Measurements from ENCODE around the gene PMEL. TPM values are rescaled to one million over a fixed set of nuclear protein-coding genes. Genes with fewer than 3 reads are reported as not detected.
A peak's percentile ranks its signal among the peaks of the same experiment; 100 is the strongest.
"Not testable (repeated sequence)": the region's sequence is repeated elsewhere in the genome, so short reads cannot be mapped to it uniquely, and the experiment has no call there.

Gene PMEL
- total and polyA plus RNA-seq, 2 experiments from 2014 or later, result 15.3 to 34.2 TPM

DNA sequence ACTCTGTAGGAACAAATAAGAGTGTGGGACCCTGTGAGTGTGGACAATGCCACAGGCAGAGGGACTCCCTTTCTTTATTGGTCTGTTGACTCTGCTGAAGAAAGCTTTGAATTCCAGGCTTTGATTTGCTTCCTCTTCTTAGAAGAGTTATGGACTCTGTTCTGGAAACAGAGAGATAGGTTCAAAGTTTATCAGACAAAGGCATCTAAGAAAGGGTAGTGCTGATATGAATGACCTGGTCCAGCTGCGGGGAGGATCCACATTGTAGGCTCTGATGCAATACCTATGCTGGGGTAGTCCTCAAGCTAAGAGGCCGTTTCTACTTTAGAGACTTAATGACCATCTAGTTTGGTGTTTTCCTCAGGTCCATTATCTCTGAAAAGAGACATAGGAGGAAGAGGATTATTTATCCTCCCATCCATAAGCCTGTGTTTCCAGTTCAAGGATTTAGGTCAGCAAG lies 44.3 kb upstream of the PMEL start:
- H3K4me1 ChIP-seq (ENCODE audit: insufficient read depth), result peaks cover 39% of the 10 kb centered on the region
- DNase-seq (ENCODE audit: low spot score), result no peak
- no peaks in the 10 kb centered on the region for H3K9me3 ChIP-seq (ENCODE audit: low read depth)
- H3K79me2 ChIP-seq, result no peaks in the 10 kb centered on the region
- H2AFZ ChIP-seq, result no peak overlapping the region
- no peaks in the 10 kb centered on the region for H3K36me3 ChIP-seq (replicated peaks; ENCODE audit: insufficient read depth, low read depth)
- no peaks in the 10 kb centered on the region for H3K9me2 ChIP-seq (replicated peaks; ENCODE audit: insufficient read depth)
- H3K4me2 ChIP-seq, result peak overlapping the region; percentile 38
- no peaks in the 10 kb centered on the region for H3K27me3 ChIP-seq
- no peak overlapping the region for H3K4me3 ChIP-seq
- no peaks in the 10 kb centered on the region for H4K20me1 ChIP-seq (ENCODE audit: insufficient read depth, poor library complexity, severe bottlenecking)
- TF ChIP-seq, protein P1, sequence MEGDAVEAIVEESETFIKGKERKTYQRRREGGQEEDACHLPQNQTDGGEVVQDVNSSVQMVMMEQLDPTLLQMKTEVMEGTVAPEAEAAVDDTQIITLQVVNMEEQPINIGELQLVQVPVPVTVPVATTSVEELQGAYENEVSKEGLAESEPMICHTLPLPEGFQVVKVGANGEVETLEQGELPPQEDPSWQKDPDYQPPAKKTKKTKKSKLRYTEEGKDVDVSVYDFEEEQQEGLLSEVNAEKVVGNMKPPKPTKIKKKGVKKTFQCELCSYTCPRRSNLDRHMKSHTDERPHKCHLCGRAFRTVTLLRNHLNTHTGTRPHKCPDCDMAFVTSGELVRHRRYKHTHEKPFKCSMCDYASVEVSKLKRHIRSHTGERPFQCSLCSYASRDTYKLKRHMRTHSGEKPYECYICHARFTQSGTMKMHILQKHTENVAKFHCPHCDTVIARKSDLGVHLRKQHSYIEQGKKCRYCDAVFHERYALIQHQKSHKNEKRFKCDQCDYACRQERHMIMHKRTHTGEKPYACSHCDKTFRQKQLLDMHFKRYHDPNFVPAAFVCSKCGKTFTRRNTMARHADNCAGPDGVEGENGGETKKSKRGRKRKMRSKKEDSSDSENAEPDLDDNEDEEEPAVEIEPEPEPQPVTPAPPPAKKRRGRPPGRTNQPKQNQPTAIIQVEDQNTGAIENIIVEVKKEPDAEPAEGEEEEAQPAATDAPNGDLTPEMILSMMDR (IDR thresholded peaks at IDR 0.05; ENCODE audit: poor library complexity), result no peak
- TF ChIP-seq EZH2phosphoT487 (IDR thresholded peaks at IDR 0.05; ENCODE audit: low read depth, severe bottlenecking, unreplicated experiment) (no peak), EZH2 (IDR thresholded peaks at IDR 0.05; ENCODE audit: borderline replicate concordance) (no peak)
- peak overlapping the region; percentile 3 for H3K27ac ChIP-seq
- 7% methylated on average over 2 of the region's 2 CpGs for WGBS (ENCODE audit: low lambda C conversion rate, missing lambda C conversion rate)

DNA sequence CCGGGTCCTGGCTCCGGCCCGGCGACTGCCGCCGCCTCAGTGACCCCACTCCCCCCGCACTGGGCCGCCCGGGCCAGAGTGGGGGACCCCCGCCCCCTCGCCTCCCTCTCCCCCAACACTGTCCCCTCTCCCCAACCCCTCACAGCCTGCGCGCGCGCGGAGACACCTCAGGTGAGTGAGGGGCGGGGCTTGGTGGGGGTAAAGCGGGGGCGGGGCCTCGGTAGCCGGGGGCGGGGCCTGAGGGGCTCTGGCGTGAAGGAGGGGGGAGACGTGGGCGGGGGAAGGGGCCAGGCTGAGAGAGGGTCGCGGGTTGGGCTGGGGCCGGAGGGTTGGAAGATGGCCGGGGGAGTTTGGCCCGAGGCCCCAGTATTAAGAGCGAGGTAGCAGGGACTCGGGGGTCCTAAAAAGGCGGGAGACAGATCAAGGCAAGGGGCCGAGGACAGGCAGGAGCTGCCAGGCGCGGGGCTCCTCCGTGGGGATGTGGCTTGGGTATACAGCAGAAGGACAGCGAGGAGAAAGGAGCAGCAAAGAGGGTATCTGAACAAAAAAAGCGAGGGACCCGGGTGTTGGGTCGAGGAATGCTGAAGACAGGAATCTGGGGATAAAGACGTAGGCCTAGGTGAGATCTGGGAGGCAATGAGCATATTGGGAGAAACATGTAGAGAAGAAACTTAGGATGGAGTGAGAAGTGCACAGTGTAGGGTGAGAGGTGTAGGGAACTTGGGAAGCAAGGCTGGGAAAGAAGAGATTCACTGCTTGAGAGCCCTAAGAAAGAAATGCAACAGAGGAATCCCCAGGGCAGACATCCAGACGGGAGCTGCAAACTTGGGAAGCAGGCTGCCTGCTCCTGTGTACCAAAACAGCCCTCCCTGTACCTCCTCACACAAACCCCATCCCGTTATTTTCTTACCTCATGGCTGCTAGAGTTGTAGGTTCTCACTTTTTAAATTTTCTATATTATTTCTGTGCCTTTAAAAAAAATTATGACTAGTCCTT lies 42.0 kb upstream of the PMEL start:
- Histone ChIP-seq H3K9me2 (replicated peaks; ENCODE audit: insufficient read depth) (no peaks in the 10 kb centered on the region), H2AFZ (peak overlapping the region; percentile 85), H3K79me2 (no peaks in the 10 kb centered on the region), H3K4me3 (peak overlapping the region; percentile 63), H3K4me1 (ENCODE audit: insufficient read depth) (peaks cover 22% of the 10 kb centered on the region), H3K4me2 (peak overlapping the region; percentile 88), H3K9me3 (ENCODE audit: low read depth) (no peaks in the 10 kb centered on the region), H3K27me3 (no peaks in the 10 kb centered on the region), H3K36me3 (replicated peaks; ENCODE audit: insufficient read depth, low read depth) (no peaks in the 10 kb centered on the region), H3K27ac (peak overlapping the region; percentile 97), H4K20me1 (ENCODE audit: insufficient read depth, poor library complexity, severe bottlenecking) (no peaks in the 10 kb centered on the region)
- WGBS (ENCODE audit: low lambda C conversion rate, missing lambda C conversion rate), result 3% methylated on average over 16 of the region's 44 CpGs
- DNase-seq (ENCODE audit: low spot score), result peak; percentile 87
- TF ChIP-seq EZH2 (IDR thresholded peaks at IDR 0.05; ENCODE audit: borderline replicate concordance) (no peak), EZH2phosphoT487 (IDR thresholded peaks at IDR 0.05; ENCODE audit: low read depth, severe bottlenecking, unreplicated experiment) (no peak)
- TF ChIP-seq, protein P1 (IDR thresholded peaks at IDR 0.05; ENCODE audit: poor library complexity), result no peak

DNA sequence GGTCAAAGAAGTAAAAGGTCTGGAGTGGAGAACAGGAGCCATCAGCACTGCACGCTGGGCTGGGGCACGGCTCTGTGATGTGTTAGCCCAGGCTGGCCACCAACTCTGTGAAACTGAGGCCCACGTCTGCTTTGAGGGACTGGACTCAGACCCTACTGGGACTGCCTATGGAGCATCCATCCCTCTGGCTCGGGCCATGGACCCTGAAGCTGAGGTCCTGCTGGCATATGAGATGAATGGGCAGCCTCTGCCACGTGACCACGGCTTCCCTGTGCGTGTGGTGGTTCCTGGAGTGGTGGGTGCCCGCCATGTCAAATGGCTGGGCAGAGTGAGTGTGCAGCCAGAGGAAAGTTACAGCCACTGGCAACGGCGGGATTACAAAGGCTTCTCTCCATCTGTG lies 38.4 kb upstream of the PMEL start:
- Histone ChIP-seq H3K27ac (no peak overlapping the region), H3K4me1 (ENCODE audit: insufficient read depth) (peaks cover 12% of the 10 kb centered on the region), H3K9me3 (ENCODE audit: low read depth) (no peaks in the 10 kb centered on the region), H4K20me1 (ENCODE audit: insufficient read depth, poor library complexity, severe bottlenecking) (no peaks in the 10 kb centered on the region), H3K9me2 (replicated peaks; ENCODE audit: insufficient read depth) (no peaks in the 10 kb centered on the region), H3K4me3 (no peak overlapping the region), H3K4me2 (no peak overlapping the region), H3K36me3 (replicated peaks; ENCODE audit: insufficient read depth, low read depth) (no peaks in the 10 kb centered on the region), H2AFZ (no peak overlapping the region), H3K79me2 (no peaks in the 10 kb centered on the region), H3K27me3 (no peaks in the 10 kb centered on the region)
- TF ChIP-seq EZH2 (IDR thresholded peaks at IDR 0.05; ENCODE audit: borderline replicate concordance) (no peak), EZH2phosphoT487 (IDR thresholded peaks at IDR 0.05; ENCODE audit: low read depth, severe bottlenecking, unreplicated experiment) (no peak)
- TF ChIP-seq, protein P1 (IDR thresholded peaks at IDR 0.05; ENCODE audit: poor library complexity), result no peak
- DNase-seq (ENCODE audit: low spot score), result no peak
- 97% methylated on average over 10 of the region's 10 CpGs for whole genome bisulfite sequencing (ENCODE audit: low lambda C conversion rate, missing lambda C conversion rate)

DNA sequence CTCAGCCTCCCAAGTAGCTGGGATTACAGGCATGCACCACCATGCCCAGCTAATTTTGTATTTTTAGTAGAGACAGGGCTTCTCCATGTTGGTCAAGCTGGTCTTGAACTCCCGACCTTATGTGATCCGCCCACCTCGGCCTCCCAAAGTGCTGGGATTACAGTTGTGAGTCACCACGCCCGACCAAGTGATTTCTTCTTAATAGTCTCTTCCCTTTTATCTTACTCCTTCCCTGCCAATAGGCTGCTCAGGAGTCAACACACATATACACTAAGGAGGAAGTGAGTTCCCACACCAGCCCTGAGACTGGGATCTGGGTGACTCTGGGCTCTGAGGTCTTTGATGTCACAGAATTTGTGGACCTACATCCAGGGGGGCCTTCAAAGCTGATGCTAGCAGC lies 37.5 kb upstream of the PMEL start:
- H3K4me3 ChIP-seq; H2AFZ ChIP-seq; H3K27ac ChIP-seq; H3K79me2 ChIP-seq; H3K4me2 ChIP-seq; DNase-seq (ENCODE audit: low spot score); H3K27me3 ChIP-seq; H4K20me1 ChIP-seq (ENCODE audit: insufficient read depth, poor library complexity, severe bottlenecking); H3K36me3 ChIP-seq (replicated peaks; ENCODE audit: insufficient read depth, low read depth); H3K9me2 ChIP-seq (replicated peaks; ENCODE audit: insufficient read depth); H3K9me3 ChIP-seq (ENCODE audit: low read depth): not testable (repeated sequence)
- 88% methylated on average over 5 of the region's 5 CpGs for WGBS (ENCODE audit: low lambda C conversion rate, missing lambda C conversion rate)
- H3K4me1 ChIP-seq (ENCODE audit: insufficient read depth), result peaks cover 11% of the 10 kb centered on the region
